HTR-8/SVneo (cell line): ENCODE data around the gene ATP5MG.

Source experiments
- DNase-seq: peaks from one replicate; pipeline ENCODE4 v3.0.0; 2011; ENCODE audit warnings: low spot score, mixed read lengths; ENCODE audit not compliant: insufficient read length
- FAIRE-seq: peaks from 2 replicates; lab custom pipeline; 2011; peaks lifted over from hg19 to GRCh38; lab: Jason Lieb, UNC

Gene ATP5MG

GRCh38 chr11:118401151-118401879 is at the start of gene ATP5MG:
ATP5MG (plus strand) TSS chr11:118401606; CDS start chr11:118401666, 60 bp downstream.
- DNase-seq (peak; percentile 86), FAIRE-seq (peak; percentile 72)

- FAIRE-seq = no peak
These were observed 48.2 kb upstream of the ATP5MG start for GRCh38 chr11:118353084-118353710.

GRCh38 chr11:118358071-118358470 is 43.3 kb upstream of the ATP5MG start:
- DNase-seq (no peak), FAIRE-seq (no peak)

More at GRCh38 chr11:118353084-118353710, 48.2 kb upstream of the ATP5MG start:
- DNase-seq = no peak

GRCh38 chr11:118359295-118359958 is 42.0 kb upstream of the ATP5MG start, which contains the start of gene UBE4A:
UBE4A (plus strand) TSS chr11:118359600; CDS start chr11:118365081, 5,481 bp downstream.
- FAIRE-seq (peak; percentile 98), DNase-seq (peak; percentile 91)

GRCh38 chr11:118364956-118365615 is 36.3 kb upstream of the ATP5MG start:
- FAIRE-seq = no peak

GRCh38 chr11:118366287-118366686 is 35.1 kb upstream of the ATP5MG start:
- no peak for DNase-seq
- FAIRE-seq = no peak

More at GRCh38 chr11:118364956-118365615, 36.3 kb upstream of the ATP5MG start:
- no peak for DNase-seq

- no peak for DNase-seq
- no peak for FAIRE-seq
These were observed 30.6 kb upstream of the ATP5MG start for GRCh38 chr11:118370774-118371173.

- FAIRE-seq = no peak
- no peak for DNase-seq
These were observed 28.1 kb upstream of the ATP5MG start for GRCh38 chr11:118373263-118373662.

- FAIRE-seq = no peak
These were observed 27.5 kb upstream of the ATP5MG start for GRCh38 chr11:118373871-118374270.

GRCh38 chr11:118374729-118375128 is 26.7 kb upstream of the ATP5MG start:
- no peak for FAIRE-seq
- DNase-seq = no peak

More at GRCh38 chr11:118373871-118374270, 27.5 kb upstream of the ATP5MG start:
- no peak for DNase-seq

GRCh38 chr11:118375978-118376377 is 25.4 kb upstream of the ATP5MG start:
- DNase-seq (no peak), FAIRE-seq (no peak)

- no peak for FAIRE-seq
- DNase-seq = no peak
These were observed 21.9 kb upstream of the ATP5MG start for GRCh38 chr11:118379497-118379896.

GRCh38 chr11:118380571-118380970 is 20.8 kb upstream of the ATP5MG start:
- FAIRE-seq = no peak
- no peak for DNase-seq

- no peak for FAIRE-seq
- DNase-seq = no peak
These were observed 18.5 kb upstream of the ATP5MG start for GRCh38 chr11:118382954-118383353.

GRCh38 chr11:118383657-118384056 is 17.7 kb upstream of the ATP5MG start:
- FAIRE-seq (no peak), DNase-seq (no peak)

- no peak for DNase-seq
- no peak for FAIRE-seq
These were observed 5.3 kb upstream of the ATP5MG start for GRCh38 chr11:118396097-118396501.

GRCh38 chr11:118397448-118397847 is 4.0 kb upstream of the ATP5MG start:
- DNase-seq (no peak), FAIRE-seq (no peak)

- FAIRE-seq (no peak), DNase-seq (no peak)
These were observed 2.4 kb upstream of the ATP5MG start for GRCh38 chr11:118398791-118399559.

- DNase-seq (peak; percentile 9), FAIRE-seq (no peak)
These were observed 629 bp downstream of the ATP5MG start for GRCh38 chr11:118401880-118402590.
